Panc1 (cell line): ENCODE data around the gene KAZN. TPM values are rescaled to one million over a fixed set of nuclear protein-coding genes. Genes with fewer than 3 reads are reported as not detected.

ENCODE experiments used
- ATAC-seq: fragments of 200-7000 bp; cut with Tn5 transposase; 2 replicates; pipeline ENCODE4 v1.9.1; 2020; ENCODE audit warnings: mild to moderate bottlenecking, moderate library complexity
- BruUV-seq: library from RNA; stranded (reverse); fragments of 400-500 nt; replicated peaks from 2 replicates; lab custom pipeline; 2021; lab: Mats Ljungman, UMichigan
- CTCF ChIA-PET: fragments of 300-600 bp; sonication (Branson Sonifier 250); formaldehyde crosslinking; loops from one replicate; lab custom pipeline; 2022; ENCODE audit warnings: antibody characterized with exemption; lab: Charles Lee
- POLR2A ChIA-PET: fragments of 300-600 bp; sonication (Branson Sonifier 250); formaldehyde crosslinking; loops from one replicate; lab custom pipeline; 2022; ENCODE audit warnings: antibody characterized with exemption; lab: Charles Lee
- DNase-seq: peaks from one replicate; pipeline ENCODE4 v3.0.0-alpha.2; 2010; ENCODE audit warnings: low read depth, low spot score
- H3K27ac ChIP-seq: 2 replicates; pipeline ENCODE4 v1.5.1; 2011; ENCODE audit warnings: mild to moderate bottlenecking, low read length, inconsistent platforms
- H3K27me3 ChIP-seq: fragments of 200-500 bp; sonication (Bioruptor generic); 2 replicates; pipeline ENCODE4 v1.6.0; 2014; ENCODE audit warnings: low read length, inconsistent platforms; ENCODE audit not compliant: control insufficient read depth, insufficient read depth
- H3K36me3 ChIP-seq: fragments of 200-500 bp; sonication (Bioruptor generic); 2 replicates; pipeline ENCODE4 v1.5.1; 2014; ENCODE audit warnings: inconsistent platforms, mild to moderate bottlenecking, low read length, moderate library complexity; ENCODE audit not compliant: control insufficient read depth, insufficient read depth
- H3K4me1 ChIP-seq: 2 replicates; pipeline ENCODE4 v1.5.1; 2011; ENCODE audit warnings: inconsistent platforms, mild to moderate bottlenecking, low read length, moderate library complexity; ENCODE audit not compliant: control insufficient read depth, insufficient read depth
- H3K4me3 ChIP-seq, 2 experiments: 2 replicates each; pipeline ENCODE4 v1.5.1; 2011 to 2012; ENCODE audit warnings: low read depth in 2 of 2, low read length in 2 of 2, mild to moderate bottlenecking in 2 of 2, inconsistent platforms in 1 of 2, moderate library complexity in 1 of 2
- H3K9me3 ChIP-seq: fragments of 200-500 bp; sonication (Bioruptor generic); 2 replicates; pipeline ENCODE4 v1.5.1; 2014; ENCODE audit warnings: low read depth, mild to moderate bottlenecking, inconsistent platforms, low read length, moderate library complexity; ENCODE audit not compliant: control insufficient read depth, insufficient read depth
- CTCF ChIP-seq: fragments of 450-650 bp; IDR thresholded peaks from 2 replicates; pipeline ENCODE4 v1.5.1; 2017; ENCODE audit warnings: mild to moderate bottlenecking
- POLR2AphosphoS5 ChIP-seq: IDR thresholded peaks from 2 replicates; pipeline ENCODE4 v1.6.1; 2012; ENCODE audit warnings: mild to moderate bottlenecking, low read depth, low read length, moderate library complexity
- REST ChIP-seq, 2 experiments: IDR thresholded peaks; 2 replicates each; pipeline ENCODE4 v1.6.1; 2011 to 2012; ENCODE audit warnings: low read depth in 2 of 2, control low read depth in 1 of 2, low read length in 1 of 2, mild to moderate bottlenecking in 1 of 2, moderate library complexity in 1 of 2; ENCODE audit not compliant: insufficient read depth in 1 of 2
- SIN3A ChIP-seq: IDR thresholded peaks from 2 replicates; pipeline ENCODE4 v1.6.1; 2012; ENCODE audit warnings: low read depth, mild to moderate bottlenecking, low read length, moderate library complexity, borderline replicate concordance; ENCODE audit not compliant: insufficient read depth
- TCF7L2 ChIP-seq: IDR thresholded peaks from 2 replicates; pipeline ENCODE4 v1.6.1; 2011; ENCODE audit warnings: mild to moderate bottlenecking, low read depth, low read length, inconsistent platforms
- in situ Hi-C: cut with HindIII; loops from 2 replicates; pipeline ENCODE4 v1.10.0; 2016; ENCODE audit warnings: low sequenced_read_pairs, low pct_unique_long_range_greater_than_20kb
- intact Hi-C: fragments of 100-400 bp; cut with micrococcal nuclease; formaldehyde crosslinking; loops from one replicate; pipeline ENCODE4 v1.10.0; 2022; ENCODE audit not compliant: unreplicated experiment
- total RNA-seq: library from RNA; stranded (reverse); gene quantifications from one replicate; pipeline ENCODE4 v1.2.1, GENCODE V29; 2021; ENCODE audit not compliant: unreplicated experiment

Gene KAZN
- total RNA-seq, 1 experiment from 2014 or later, result 6.6 TPM

- Histone ChIP-seq H3K27ac (no peak overlapping the region), H3K4me1 (no peaks in the 10 kb centered on the region), H3K9me3 (no peaks in the 10 kb centered on the region), H3K36me3 (no peaks in the 10 kb centered on the region), H3K27me3 (peaks cover 5% of the 10 kb centered on the region; the same call in 1 of the 2 replicates), H3K4me3 (no peak overlapping the region)
- intact Hi-C loops (no loop called here), in situ Hi-C loops (no loop called here)
- ChIA-PET POLR2A (no interaction called here), CTCF (no interaction called here)
- BruUV-seq, result no TSS peak
- ATAC-seq, result no peak
- TF ChIP-seq CTCF (no peak), TCF7L2 (no peak), REST (IDR thresholded peaks at IDR 0.05; ENCODE audit: insufficient read depth in 1 of 2, low read depth in 2 of 2, low read length in 1 of 2) (no peak), POLR2AphosphoS5 (no peak), SIN3A (no peak)
- DNase-seq, result no peak
Measured at GRCh38 chr1:14783592-14783886, 185.1 kb downstream of the KAZN start.

GRCh38 chr1:14784790-14785773, 186.6 kb downstream of the KAZN start:
- Histone ChIP-seq H3K4me1 (no peaks in the 10 kb centered on the region), H3K36me3 (no peaks in the 10 kb centered on the region), H3K4me3 (no peak overlapping the region), H3K27ac (no peak overlapping the region), H3K27me3 (peaks cover 5% of the 10 kb centered on the region; the same call in 1 of the 2 replicates), H3K9me3 (no peaks in the 10 kb centered on the region)
- in situ Hi-C loops (no loop called here), intact Hi-C loops (no loop called here)
- DNase-seq (no peak), ATAC-seq (no peak)
- ChIA-PET POLR2A (no interaction called here), CTCF (interaction anchor here (0.6 kb wide), 2 partner anchors 18 to 92 kb away, joined by 3 to 4 read pairs; no protein-coding TSS in a partner anchor)
- BruUV-seq, result no TSS peak
- TF ChIP-seq POLR2AphosphoS5 (no peak), SIN3A (no peak), CTCF (no peak), REST (IDR thresholded peaks at IDR 0.05; ENCODE audit: insufficient read depth in 1 of 2, low read depth in 2 of 2, low read length in 1 of 2) (no peak), TCF7L2 (no peak)
